AG04450 (cell line): ENCODE measurements around the gene KIAA0930. TPM values are rescaled to one million over a fixed set of nuclear protein-coding genes. Genes with fewer than 3 reads are reported as not detected.

Source experiments
- CTCF ChIA-PET: fragments of 300-600, 350-600 bp; formaldehyde crosslinking; extraction: SDS; loops from one replicate; lab custom pipeline; 2022; ENCODE audit warnings: antibody characterized with exemption, inconsistent platforms; lab: Charles Lee
- POLR2A ChIA-PET: fragments of 350-600 bp; formaldehyde crosslinking; extraction: SDS; loops from one replicate; lab custom pipeline; 2021; ENCODE audit warnings: antibody characterized with exemption, inconsistent platforms; lab: Yijun Ruan, JAX
- DNase-seq: peaks from one replicate; pipeline ENCODE4 v3.0.0-alpha.2; 2011; ENCODE audit warnings: low read depth, low spot score
- H3K27ac ChIP-seq: one replicate; pipeline ENCODE4 v1.5.1; 2012; ENCODE audit warnings: low read depth, low read length, control low read depth
- H3K27me3 ChIP-seq: one replicate; pipeline ENCODE4 v1.6.0; 2012; ENCODE audit warnings: low read length; ENCODE audit not compliant: control insufficient read depth, insufficient read depth
- H3K4me3 ChIP-seq: 2 replicates; pipeline ENCODE4 v1.5.1; 2011; ENCODE audit warnings: mild to moderate bottlenecking, low read depth, low read length, control low read depth
- H3K9me3 ChIP-seq: 2 replicates; pipeline ENCODE4 v1.5.1; 2012; ENCODE audit warnings: low read length; ENCODE audit not compliant: control insufficient read depth, insufficient read depth
- polyA plus RNA-seq: library from polyadenylated mRNA; depleted of rRNA; stranded (reverse); fragments of >200 nt; gene quantifications from 2 replicates; pipeline ENCODE4 v1.2.3, GENCODE V29; 2011
- TF ChIP-seq, protein P1 (sequence below): IDR thresholded peaks from 2 replicates; pipeline ENCODE4 v1.5.1; 2011; ENCODE audit warnings: low read depth, low read length, control low read depth, inconsistent platforms

KIAA0930 gene
- polyA plus RNA-seq, 1 experiment: 49.4 TPM

DNA sequence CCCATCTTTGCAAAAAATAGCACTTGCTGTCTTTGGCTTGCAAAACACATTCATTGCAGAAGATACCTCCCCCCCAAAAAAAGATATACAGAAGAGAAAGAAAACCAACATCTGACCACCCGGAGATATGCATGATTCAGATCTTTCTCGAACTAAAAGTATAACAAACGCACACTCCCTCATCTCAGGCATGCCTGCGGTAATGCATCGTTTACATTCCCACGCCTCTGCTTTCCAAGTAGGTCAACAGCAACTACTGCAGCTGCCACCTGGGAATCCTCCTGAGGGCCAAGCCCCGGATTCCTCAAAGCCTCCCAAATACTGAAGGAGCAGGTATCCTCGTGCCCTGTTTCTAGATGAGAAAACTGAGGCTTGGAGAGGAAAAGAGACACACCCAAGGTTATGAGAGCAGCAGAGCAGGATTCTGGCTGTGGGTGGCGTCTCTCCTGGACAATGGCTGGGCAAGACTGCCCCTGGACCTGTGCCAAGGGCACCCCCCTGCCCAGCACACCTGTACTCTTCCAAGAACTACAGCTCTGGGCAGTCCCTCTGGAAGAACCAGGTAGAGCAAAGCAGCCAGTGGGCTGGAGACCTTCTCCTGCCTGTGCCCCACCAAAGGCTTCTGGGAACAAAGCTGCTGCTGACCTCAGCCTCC, 38.9 kb downstream of the KIAA0930 start:
- POLR2A ChIA-PET: interaction anchor here (1.1 kb wide), 1 partner anchor 302 kb away, joined by 3 read pairs; no protein-coding TSS in a partner anchor
- peak overlapping the region; percentile 100 for H3K27ac ChIP-seq
- H3K4me3 ChIP-seq: no peak overlapping the region

DNA sequence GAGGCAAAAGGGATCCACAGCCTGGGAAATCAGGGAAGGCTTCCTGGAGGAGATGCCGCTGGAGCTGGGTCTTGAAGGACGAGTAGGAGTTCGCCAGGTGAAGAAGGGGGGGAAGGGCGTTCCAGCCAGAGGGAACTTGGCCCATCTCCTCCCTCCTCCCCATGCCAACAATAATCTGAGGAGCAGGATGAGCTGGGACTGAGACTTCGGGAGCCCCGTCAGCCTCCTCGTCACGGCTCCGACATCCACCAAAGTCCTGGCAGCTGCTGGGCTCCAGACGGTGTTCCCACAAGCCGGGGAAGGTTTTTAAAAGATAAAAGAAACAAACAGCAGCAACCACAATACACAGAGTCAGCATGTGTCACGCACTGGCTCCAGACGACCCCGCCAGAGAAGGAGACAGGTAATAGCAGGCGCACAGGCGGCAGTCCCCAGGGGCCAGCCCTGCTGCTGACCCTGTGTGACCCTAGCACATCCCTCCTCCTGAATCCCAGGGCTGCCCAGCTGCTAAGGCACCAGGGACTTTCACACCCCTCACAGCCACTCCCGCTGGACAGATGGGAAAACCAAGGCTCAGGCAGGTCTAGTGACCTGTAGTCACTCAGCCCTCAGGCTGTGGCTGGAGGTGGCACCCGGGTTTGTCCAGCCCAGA, 39.7 kb downstream of the KIAA0930 start:
- ChIA-PET POLR2A (interaction anchor here (0.7 to 1.2 kb wide), 3 partner anchors 11 to 99 kb away, joined by 3 to 4 read pairs (median 3); no protein-coding TSS in a partner anchor), CTCF (no interaction called here)
- TF ChIP-seq, protein P1, sequence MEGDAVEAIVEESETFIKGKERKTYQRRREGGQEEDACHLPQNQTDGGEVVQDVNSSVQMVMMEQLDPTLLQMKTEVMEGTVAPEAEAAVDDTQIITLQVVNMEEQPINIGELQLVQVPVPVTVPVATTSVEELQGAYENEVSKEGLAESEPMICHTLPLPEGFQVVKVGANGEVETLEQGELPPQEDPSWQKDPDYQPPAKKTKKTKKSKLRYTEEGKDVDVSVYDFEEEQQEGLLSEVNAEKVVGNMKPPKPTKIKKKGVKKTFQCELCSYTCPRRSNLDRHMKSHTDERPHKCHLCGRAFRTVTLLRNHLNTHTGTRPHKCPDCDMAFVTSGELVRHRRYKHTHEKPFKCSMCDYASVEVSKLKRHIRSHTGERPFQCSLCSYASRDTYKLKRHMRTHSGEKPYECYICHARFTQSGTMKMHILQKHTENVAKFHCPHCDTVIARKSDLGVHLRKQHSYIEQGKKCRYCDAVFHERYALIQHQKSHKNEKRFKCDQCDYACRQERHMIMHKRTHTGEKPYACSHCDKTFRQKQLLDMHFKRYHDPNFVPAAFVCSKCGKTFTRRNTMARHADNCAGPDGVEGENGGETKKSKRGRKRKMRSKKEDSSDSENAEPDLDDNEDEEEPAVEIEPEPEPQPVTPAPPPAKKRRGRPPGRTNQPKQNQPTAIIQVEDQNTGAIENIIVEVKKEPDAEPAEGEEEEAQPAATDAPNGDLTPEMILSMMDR: 0 out of 2 replicates have a peak, but pooled peaks have one; percentile 3
- peak; percentile 92 for DNase-seq
- H3K4me3 ChIP-seq: peak overlapping the region; percentile 36; the same call in 1 of the 2 replicates
- no peaks in the 10 kb centered on the region for H3K27me3 ChIP-seq
- H3K9me3 ChIP-seq: peaks cover 5% of the 10 kb centered on the region; the same call in 1 of the 2 replicates
- H3K27ac ChIP-seq: peak overlapping the region; percentile 100

More for the DNA sequence above, 38.9 kb downstream of the KIAA0930 start:
- peak; percentile 99 for DNase-seq
- no peaks in the 10 kb centered on the region for H3K27me3 ChIP-seq
- TF ChIP-seq, protein P1: no peak
- CTCF ChIA-PET: no interaction called here
- H3K9me3 ChIP-seq: peaks cover 5% of the 10 kb centered on the region; the same call in 1 of the 2 replicates

DNA sequence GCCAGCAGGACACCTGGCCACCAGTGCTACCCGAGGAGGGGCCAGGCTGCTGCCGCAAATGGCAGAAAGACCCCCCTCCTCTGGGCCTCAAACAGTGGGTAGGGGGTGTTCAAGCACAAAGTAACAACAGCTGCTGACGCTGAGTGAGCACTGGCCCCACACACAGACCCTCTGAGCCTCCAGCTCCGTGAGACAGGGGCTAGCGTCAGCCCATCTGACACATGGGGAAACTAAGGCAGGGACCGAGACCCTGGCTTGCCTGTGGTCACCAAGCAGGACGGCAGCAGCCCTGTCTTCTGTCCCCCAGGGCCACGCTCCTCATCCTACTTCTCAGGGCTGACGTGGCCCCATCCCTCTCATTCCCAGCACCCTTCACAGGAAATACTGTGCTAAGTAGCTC, 40.5 kb downstream of the KIAA0930 start:
- POLR2A ChIA-PET: interaction anchor here (0.7 to 1.2 kb wide), 3 partner anchors 12 to 98 kb away, joined by 3 to 4 read pairs (median 3); no protein-coding TSS in a partner anchor
- CTCF ChIA-PET: no interaction called here
- H3K27ac ChIP-seq: peak overlapping the region; percentile 100

DNA sequence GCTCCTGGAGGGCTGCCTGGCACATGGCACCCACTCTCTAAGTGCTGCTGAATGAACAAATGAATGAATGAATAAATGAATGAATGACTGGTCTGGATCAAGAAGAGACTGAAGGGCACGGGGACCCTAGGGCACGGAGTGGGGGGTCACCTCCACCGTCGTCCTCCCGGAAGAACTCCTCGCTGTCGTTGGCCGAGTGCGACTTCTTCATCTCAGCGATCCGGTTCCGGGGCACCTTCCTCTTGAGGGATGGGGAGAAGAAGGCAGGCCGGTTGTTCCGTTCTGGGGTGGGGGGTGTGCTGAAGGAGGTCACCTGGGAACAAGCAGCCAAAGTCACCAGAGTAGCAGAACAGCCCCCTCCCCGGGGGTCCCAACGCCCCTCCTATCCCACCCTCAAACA, 41.0 kb downstream of the KIAA0930 start:
- no peak overlapping the region for H3K27ac ChIP-seq
- no peaks in the 10 kb centered on the region for H3K27me3 ChIP-seq
- no peak for DNase-seq
- H3K9me3 ChIP-seq: peaks cover 5% of the 10 kb centered on the region; the same call in 1 of the 2 replicates
- H3K4me3 ChIP-seq: no peak overlapping the region
- TF ChIP-seq, protein P1: no peak
- POLR2A ChIA-PET: interaction anchor here (0.6 kb wide), 1 partner anchor 8 kb away, joined by 3 read pairs; no protein-coding TSS in a partner anchor
- CTCF ChIA-PET: no interaction called here

More for the DNA sequence above, 40.5 kb downstream of the KIAA0930 start:
- TF ChIP-seq, protein P1: no peak
- Histone ChIP-seq H3K27me3 (no peaks in the 10 kb centered on the region), H3K4me3 (no peak overlapping the region), H3K9me3 (peaks cover 5% of the 10 kb centered on the region; the same call in 1 of the 2 replicates)
- no peak for DNase-seq

DNA sequence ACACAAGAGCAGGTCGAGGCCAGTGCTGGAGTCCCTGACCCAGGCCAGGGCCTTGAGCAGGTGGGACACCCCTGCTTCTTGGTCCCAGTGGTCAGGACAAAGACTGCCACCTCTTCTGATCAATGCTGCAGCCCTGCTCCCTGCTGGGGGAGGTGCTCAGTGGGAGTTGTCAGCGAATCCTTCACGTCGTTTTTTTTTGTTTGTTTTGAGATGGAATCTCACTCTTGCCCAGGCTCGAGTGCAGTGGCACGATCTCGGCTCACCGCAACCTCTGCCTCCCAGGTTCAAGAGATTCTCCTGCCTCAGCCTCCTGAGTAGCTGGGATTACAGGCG, 42.3 kb downstream of the KIAA0930 start:
- TF ChIP-seq, protein P1: no peak
- Histone ChIP-seq H3K27me3 (no peaks in the 10 kb centered on the region), H3K9me3 (peaks cover 5% of the 10 kb centered on the region; the same call in 1 of the 2 replicates), H3K4me3 (no peak overlapping the region), H3K27ac (no peak overlapping the region)
- ChIA-PET CTCF (no interaction called here), POLR2A (no interaction called here)
- no peak for DNase-seq
